T-cell (primary cell): ENCODE measurements around the gene KCNQ1OT1. TPM values are rescaled to one million over a fixed set of nuclear protein-coding genes. Genes with fewer than 3 reads are reported as not detected.

ENCODE experiments used
- ATAC-seq, 4 experiments: fragments of 200-7000 bp in 3 of 4; fragments of 150-1000 bp in 1 of 4; cut with Tn5 transposase; replicated peaks in 1 of 4; 1 replicate in 3 of 4; 2 replicates in 1 of 4; pipeline ENCODE4 v1.10.0; 2021; ENCODE audit warnings: moderate library complexity in 3 of 4, mild to moderate bottlenecking in 2 of 4, moderate number of reproducible peaks in 1 of 4
- CTCF ChIA-PET, 2 donors: fragments of 300-600 bp; sonication (Branson Sonifier 250); formaldehyde crosslinking; loops; one replicate each; lab custom pipeline; 2022; ENCODE audit warnings: antibody characterized with exemption in 2 of 2; lab: Charles Lee
- POLR2A ChIA-PET, 2 donors: fragments of 300-600 bp; sonication (Branson Sonifier 250); formaldehyde crosslinking; loops; one replicate each; lab custom pipeline; 2022; ENCODE audit warnings: antibody characterized with exemption in 2 of 2; lab: Charles Lee
- DNase-seq, 35 experiments: peaks; one replicate each; pipeline versions ENCODE4 v3.0.0 to v3.0.0-alpha.2; 2013 to 2023
- H3K27ac ChIP-seq: one replicate; pipeline ENCODE4 v1.5.1; 2013; ENCODE audit warnings: low read length
- H3K27me3 ChIP-seq, 2 experiments: replicated peaks in 1 of 2; 1 replicate in 1 of 2; 2 replicates in 1 of 2; pipeline versions ENCODE4 v1.6.1 to v1.7.0; 2013; ENCODE audit warnings: low read length in 1 of 2, mixed read lengths in 1 of 2; ENCODE audit not compliant: control insufficient read depth in 2 of 2, insufficient read depth in 2 of 2; ENCODE audit errors: extremely low read depth in 1 of 2
- H3K36me3 ChIP-seq, 2 donors: 1 replicate in 1 of 2; 2 replicates in 1 of 2; pipeline versions ENCODE4 v1.6.1 to v1.7.0; 2013; ENCODE audit warnings: low read length in 1 of 2; ENCODE audit not compliant: control insufficient read depth in 2 of 2, insufficient read depth in 1 of 2; ENCODE audit errors: extremely low read depth in 1 of 2
- H3K4me1 ChIP-seq, 2 experiments: 1 replicate in 1 of 2; 2 replicates in 1 of 2; pipeline versions ENCODE4 v1.6.1 to v1.7.0; 2013; ENCODE audit warnings: low read length in 2 of 2, mixed read lengths in 1 of 2; ENCODE audit not compliant: insufficient read depth in 2 of 2, control insufficient read depth in 1 of 2; ENCODE audit errors: extremely low read depth in 1 of 2
- H3K4me3 ChIP-seq, 2 donors: 1 replicate in 1 of 2; 2 replicates in 1 of 2; pipeline versions ENCODE4 v1.5.1 to v1.7.0; 2013; ENCODE audit warnings: mild to moderate bottlenecking in 2 of 2, low read length in 1 of 2, moderate library complexity in 1 of 2; ENCODE audit not compliant: control insufficient read depth in 1 of 2; ENCODE audit errors: extremely low read depth in 1 of 2
- H3K9me3 ChIP-seq: 2 replicates; pipeline ENCODE4 v1.7.0; 2013
- H3K27ac Mint-ChIP-seq, 2 donors: one replicate each; pipeline ENCODE4 v1.8.0; 2020 to 2021; ENCODE audit warnings: mild to moderate bottlenecking in 2 of 2, mixed read lengths in 2 of 2
- H3K27me3 Mint-ChIP-seq, 2 donors: one replicate each; pipeline ENCODE4 v1.8.0; 2021 to 2022; ENCODE audit warnings: mixed read lengths in 2 of 2
- H3K36me3 Mint-ChIP-seq: one replicate; pipeline ENCODE4 v1.8.0; 2021; ENCODE audit warnings: mixed read lengths
- H3K4me1 Mint-ChIP-seq, 3 donors: one replicate each; pipeline ENCODE4 v1.8.0; 2020 to 2022; ENCODE audit warnings: mixed read lengths in 3 of 3, mild to moderate bottlenecking in 1 of 3
- H3K4me3 Mint-ChIP-seq, 3 donors: one replicate each; pipeline ENCODE4 v1.8.0; 2020 to 2022; ENCODE audit warnings: mild to moderate bottlenecking in 3 of 3, mixed read lengths in 3 of 3, moderate library complexity in 3 of 3
- H3K9me3 Mint-ChIP-seq, 3 donors: one replicate each; pipeline ENCODE4 v1.8.0; 2020 to 2022; ENCODE audit warnings: mixed read lengths in 3 of 3
- WGBS: methylation state at CpG from one replicate; pipeline ENCODE4 v1.1.5; 2013; ENCODE audit warnings: missing lambda C conversion rate; ENCODE audit not compliant: insufficient coverage; 5-methylcytosine and 5-hydroxymethylcytosine counted together
- total RNA-seq, 35 experiments: library from RNA in 6 of 35; stranded (reverse) in 6 of 35; fragments of 120-200 nt in 1 of 35; gene quantifications; one replicate each; pipeline versions ENCODE4 v1.2.1 to v1.2.4 and lab custom pipeline; 2013 to 2026

KCNQ1OT1 gene
- total RNA-seq, 5 donors from 2014 or later (not counting 1 experiment from before 2014, with no cell fraction given) = 0.30 to 0.42 (median 0.35) TPM

DNA sequence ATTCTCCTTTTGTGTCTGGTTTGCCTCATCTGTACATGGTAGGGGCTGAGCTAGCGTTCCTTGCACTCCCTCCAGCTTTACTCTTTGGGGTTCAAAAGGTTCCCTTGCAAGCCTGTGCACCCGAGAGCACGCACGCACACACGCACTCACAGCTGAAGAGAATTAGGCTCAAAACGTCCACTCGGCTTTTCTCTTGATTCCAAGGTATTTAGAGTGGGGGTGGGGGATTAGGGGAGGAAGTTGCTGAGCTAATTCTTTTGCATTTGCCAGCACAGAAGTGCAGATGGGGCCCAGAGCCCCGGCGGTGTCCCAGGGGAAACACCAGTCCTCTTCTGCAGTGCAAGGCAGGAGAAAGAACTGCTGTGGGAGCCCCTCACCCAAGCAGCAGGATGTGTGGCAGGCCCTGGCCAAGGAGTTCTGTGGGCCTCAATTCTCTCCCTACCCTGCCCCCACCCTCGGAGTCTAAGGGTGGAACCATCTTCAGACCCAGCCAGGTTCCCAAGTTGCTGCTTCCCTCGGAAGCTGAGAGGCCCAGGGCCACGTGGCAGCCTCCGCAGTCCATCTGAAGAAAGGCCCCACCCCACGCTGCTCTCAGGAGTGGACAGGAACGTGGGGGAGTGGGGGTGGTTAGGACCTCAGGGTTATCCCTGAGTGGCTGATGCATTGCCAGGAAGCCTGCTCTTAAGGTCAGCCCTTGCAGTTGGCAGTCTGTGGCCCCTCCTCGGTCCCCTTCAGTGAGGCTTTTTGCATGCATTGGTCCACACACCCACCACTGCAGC lies 3.8 kb upstream of the KCNQ1OT1 start:
- Mint-ChIP-seq H3K4me1 (peaks cover 8 to 12% (median 9%) of the 10 kb centered on the region in 3 donors), H3K27ac (no peak overlapping the region), H3K4me3 (no peak overlapping the region), H3K27me3 (no peaks in the 10 kb centered on the region), H3K9me3 (peaks cover 0 to 6% (median 3%) of the 10 kb centered on the region in 3 donors), H3K36me3 (peaks cover 10% of the 10 kb centered on the region)
- peaks cover 0 to 16% of the 10 kb centered on the region in 2 experiments for H3K4me1 ChIP-seq
- H3K9me3 ChIP-seq = no peaks in the 10 kb centered on the region
- peaks cover 0 to 12% of the 10 kb centered on the region in 2 experiments for H3K27me3 ChIP-seq
- peaks cover 0 to 5% of the 10 kb centered on the region in 2 donors for H3K36me3 ChIP-seq
- ATAC-seq (no peak), DNase-seq (no peak)
- ChIA-PET CTCF (no interaction called here), POLR2A (no interaction called here)
- 64% methylated on average over 11 of the region's 16 CpGs for WGBS
- no peak overlapping the region for H3K4me3 ChIP-seq
- no peak overlapping the region for H3K27ac ChIP-seq

DNA sequence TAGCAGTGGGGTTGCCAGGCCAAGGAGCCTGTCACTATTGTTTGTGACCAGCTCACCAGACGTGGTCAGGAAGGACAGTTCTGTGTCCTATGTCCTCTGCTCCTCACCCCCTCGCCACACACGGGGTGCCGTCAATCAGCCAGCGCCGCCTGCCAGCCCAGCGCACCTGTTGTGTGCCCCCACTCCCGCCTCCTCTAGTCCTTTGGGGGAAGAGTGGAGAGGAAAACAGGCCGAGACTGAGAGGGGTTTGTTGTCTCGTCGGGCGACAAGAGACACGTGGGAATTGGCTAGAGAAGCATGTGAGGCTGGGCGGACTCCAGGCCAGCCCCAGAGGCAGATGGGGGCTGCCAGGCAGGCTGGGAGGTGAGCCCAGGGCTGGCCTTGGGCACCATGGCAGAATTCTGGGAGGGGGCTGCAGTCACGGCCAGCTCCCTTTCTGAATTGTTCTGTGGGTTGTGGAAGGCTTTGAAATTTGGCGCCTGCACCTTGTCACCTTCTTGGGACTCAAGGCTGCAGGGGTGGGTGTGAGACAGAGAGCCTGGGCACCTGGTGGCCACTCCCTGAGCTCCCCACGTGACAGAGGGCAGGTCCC lies 3.1 kb upstream of the KCNQ1OT1 start:
- Mint-ChIP-seq H3K27me3 (peaks cover 0 to 3% of the 10 kb centered on the region in 2 donors), H3K4me1 (peaks cover 13 to 17% (median 15%) of the 10 kb centered on the region in 3 donors), H3K27ac (no peak overlapping the region), H3K9me3 (peaks cover 0 to 6% (median 3%) of the 10 kb centered on the region in 3 donors), H3K36me3 (peaks cover 10% of the 10 kb centered on the region), H3K4me3 (no peak overlapping the region)
- no peak for ATAC-seq
- H3K27me3 ChIP-seq = peaks cover 0 to 12% of the 10 kb centered on the region in 2 experiments
- no peak overlapping the region for H3K4me3 ChIP-seq
- DNase-seq = no peak
- H3K36me3 ChIP-seq = no peaks in the 10 kb centered on the region
- no peak overlapping the region for H3K27ac ChIP-seq
- H3K9me3 ChIP-seq = no peaks in the 10 kb centered on the region
- 86% methylated on average over 10 of the region's 17 CpGs for WGBS
- POLR2A ChIA-PET = no interaction called here
- CTCF ChIA-PET = no interaction called here
- peaks cover 0 to 20% of the 10 kb centered on the region in 2 experiments for H3K4me1 ChIP-seq

DNA sequence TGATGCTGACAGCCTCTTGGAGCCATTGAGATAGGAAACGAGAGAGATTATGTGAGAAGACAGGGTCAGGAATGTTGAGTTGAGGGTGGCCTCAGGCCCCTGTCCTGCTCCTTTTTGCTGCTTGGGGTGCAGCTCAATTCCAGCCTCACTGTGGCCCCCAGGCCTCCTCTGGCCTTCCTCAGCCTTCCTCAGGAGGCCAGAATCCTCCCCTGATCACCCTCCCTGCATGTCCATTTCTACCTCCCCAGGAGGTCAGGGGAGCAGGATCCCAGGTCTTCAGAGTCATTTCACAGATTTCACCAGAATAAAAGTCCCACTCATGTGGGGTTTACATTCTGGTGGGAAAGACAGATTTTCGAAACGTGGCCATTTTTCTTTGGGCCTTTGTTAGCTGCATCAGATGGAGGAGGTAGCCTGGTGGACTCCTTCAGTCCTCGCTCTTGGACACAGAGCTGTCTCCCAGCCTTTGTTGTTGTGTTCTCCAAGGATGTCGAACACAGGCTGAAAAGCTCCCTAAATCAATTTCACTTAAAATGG lies 2.2 kb upstream of the KCNQ1OT1 start:
- Histone ChIP-seq H3K27me3 (peaks cover 0 to 12% of the 10 kb centered on the region in 2 experiments), H3K36me3 (no peaks in the 10 kb centered on the region), H3K27ac (no peak overlapping the region), H3K4me3 (no peak overlapping the region), H3K9me3 (no peaks in the 10 kb centered on the region), H3K4me1 (peaks cover 0 to 20% of the 10 kb centered on the region in 2 experiments)
- peak overlapping the region in 2 of 3 donors; percentile 63 to 78 for H3K4me3 Mint-ChIP-seq
- peaks cover 10% of the 10 kb centered on the region for H3K36me3 Mint-ChIP-seq
- H3K4me1 Mint-ChIP-seq = peaks cover 13 to 17% (median 15%) of the 10 kb centered on the region in 3 donors
- no peak for DNase-seq
- ChIA-PET CTCF (no interaction called here), POLR2A (no interaction called here)
- no peak overlapping the region for H3K27ac Mint-ChIP-seq
- peaks cover 0 to 6% (median 3%) of the 10 kb centered on the region in 3 donors for H3K9me3 Mint-ChIP-seq
- ATAC-seq = no peak
- no CpG with 5 or more reads among the region's 5 CpGs for WGBS
- peaks cover 0 to 3% of the 10 kb centered on the region in 2 donors for H3K27me3 Mint-ChIP-seq

DNA sequence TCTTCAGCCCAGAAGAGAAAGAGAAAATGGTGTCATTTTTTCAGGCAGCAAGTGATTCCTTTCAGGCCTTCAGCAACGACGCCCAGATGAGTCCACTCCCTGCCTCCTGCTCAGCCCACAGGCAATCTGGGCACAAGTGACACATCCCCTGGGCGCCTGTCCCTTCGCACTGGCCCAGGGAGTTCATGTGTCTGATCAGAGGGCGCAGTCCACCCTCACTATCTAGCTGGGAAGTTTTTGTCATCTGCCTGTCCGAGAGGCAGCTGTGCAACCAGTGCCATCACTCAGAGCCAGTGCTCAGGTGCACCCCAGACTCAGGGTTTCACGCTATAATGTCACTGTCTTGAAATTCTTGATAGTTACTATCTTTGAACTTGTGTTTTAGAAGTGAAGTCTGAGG lies 1.4 kb upstream of the KCNQ1OT1 start:
- 87% methylated on average over 7 of the region's 7 CpGs for WGBS
- no peak overlapping the region for H3K27ac Mint-ChIP-seq

DNA sequence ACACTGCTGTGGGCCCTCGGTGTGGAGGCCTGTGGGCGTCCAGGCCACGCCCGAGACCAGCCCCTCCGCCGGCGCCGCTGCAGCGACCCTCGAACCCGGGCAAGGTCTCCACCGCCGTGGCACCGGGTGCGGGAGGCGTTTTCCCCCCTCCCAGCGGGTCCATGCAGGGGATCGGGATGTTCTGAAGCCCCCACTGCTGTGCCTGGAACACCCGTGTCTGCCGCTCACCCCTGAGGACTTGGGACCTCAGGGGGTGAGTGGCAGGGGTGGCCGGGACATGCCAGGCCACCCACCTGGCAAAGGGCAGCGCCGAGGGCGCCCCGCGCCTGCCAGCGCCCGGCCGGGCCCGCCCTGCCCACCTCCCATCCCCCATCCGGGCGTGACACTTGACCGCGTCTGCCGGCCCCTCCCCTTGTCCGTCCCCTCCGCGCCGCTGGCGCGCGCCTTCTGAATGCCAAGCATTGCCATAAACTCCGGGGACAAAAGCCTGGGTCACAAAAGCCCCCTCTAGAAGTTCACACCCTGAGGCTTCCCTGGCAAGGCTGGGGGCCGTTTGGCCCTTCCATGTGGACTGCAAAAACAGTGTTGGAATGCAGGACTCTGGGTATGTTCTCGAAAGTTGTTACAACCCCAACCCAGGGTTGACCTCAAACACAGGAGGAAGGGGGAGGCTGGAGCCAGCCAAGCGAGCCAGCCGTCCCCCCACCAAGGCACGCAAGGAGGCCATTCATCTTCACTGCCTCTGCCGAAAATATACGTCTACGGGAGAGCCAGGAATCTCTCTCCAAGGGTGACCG lies 819 bp upstream of the KCNQ1OT1 start:
- Mint-ChIP-seq H3K9me3 (peaks cover 0 to under 1% (median under 1%) of the 10 kb centered on the region in 3 donors), H3K4me1 (peaks cover 13 to 17% (median 15%) of the 10 kb centered on the region in 3 donors), H3K27me3 (peaks cover 0 to 3% of the 10 kb centered on the region in 2 donors), H3K36me3 (peaks cover 13% of the 10 kb centered on the region), H3K4me3 (peak overlapping the region; percentile 75 to 78 (median 77)), H3K27ac (no peak overlapping the region)
- ChIA-PET CTCF (no interaction called here), POLR2A (no interaction called here)
- Histone ChIP-seq H3K36me3 (no peaks in the 10 kb centered on the region), H3K9me3 (no peaks in the 10 kb centered on the region), H3K4me1 (peaks cover 0 to 20% of the 10 kb centered on the region in 2 experiments), H3K4me3 (peak overlapping the region; percentile 44 to 50), H3K27ac (no peak overlapping the region), H3K27me3 (peaks cover 0 to 12% of the 10 kb centered on the region in 2 experiments)
- WGBS = 41% methylated on average over 40 of the region's 52 CpGs
- ATAC-seq (no peak), DNase-seq (peak in 3 of 35 experiments; percentile 3 to 25 (median 8))

More for the DNA sequence above, 1.4 kb upstream of the KCNQ1OT1 start:
- H3K27me3 Mint-ChIP-seq = peaks cover 0 to 3% of the 10 kb centered on the region in 2 donors
- DNase-seq (no peak), ATAC-seq (no peak)
- CTCF ChIA-PET = no interaction called here
- Histone ChIP-seq H3K9me3 (no peaks in the 10 kb centered on the region), H3K27me3 (peaks cover 0 to 12% of the 10 kb centered on the region in 2 experiments), H3K4me3 (no peak overlapping the region), H3K4me1 (peaks cover 0 to 20% of the 10 kb centered on the region in 2 experiments), H3K36me3 (no peaks in the 10 kb centered on the region), H3K27ac (no peak overlapping the region)
- POLR2A ChIA-PET = no interaction called here
- peaks cover 0 to 6% (median 3%) of the 10 kb centered on the region in 3 donors for H3K9me3 Mint-ChIP-seq
- H3K36me3 Mint-ChIP-seq = peaks cover 17% of the 10 kb centered on the region
- peak overlapping the region; percentile 63 to 78 (median 65) for H3K4me3 Mint-ChIP-seq
- peaks cover 13 to 17% (median 15%) of the 10 kb centered on the region in 3 donors for H3K4me1 Mint-ChIP-seq

DNA sequence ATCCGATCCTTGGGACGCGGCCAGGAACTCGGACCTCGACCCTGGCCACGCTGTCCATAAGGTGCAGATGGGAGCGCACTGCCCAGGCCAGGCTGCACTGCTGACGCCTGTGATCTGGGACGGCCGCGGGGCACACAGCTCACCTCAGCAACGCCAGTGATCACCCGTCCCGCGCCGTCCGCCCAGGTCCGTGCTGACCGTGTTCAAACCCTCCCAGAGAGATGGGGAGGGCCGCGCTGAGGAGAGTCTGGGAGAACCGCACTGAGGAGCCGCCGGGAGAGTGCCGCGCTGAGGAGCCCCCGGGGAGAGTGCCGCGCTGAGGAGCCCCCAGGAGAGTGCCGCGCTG lies 636 bp downstream of the KCNQ1OT1 start:
- peaks cover 8% of the 10 kb centered on the region for H3K36me3 Mint-ChIP-seq
- peak in 1 of 4 experiments; percentile 4 for ATAC-seq
- 43% methylated on average over 31 of the region's 31 CpGs for WGBS
- H3K4me3 Mint-ChIP-seq = peak overlapping the region; percentile 75 to 78 (median 77)
- CTCF ChIA-PET = no interaction called here
- no peaks in the 10 kb centered on the region for H3K9me3 Mint-ChIP-seq
- peaks cover 0 to 3% of the 10 kb centered on the region in 2 donors for H3K27me3 Mint-ChIP-seq
- DNase-seq = peak in 1 of 35 experiments; percentile 14
- POLR2A ChIA-PET = no interaction called here
- Histone ChIP-seq H3K4me1 (peaks cover 0 to 20% of the 10 kb centered on the region in 2 experiments), H3K27ac (no peak overlapping the region), H3K36me3 (no peaks in the 10 kb centered on the region), H3K9me3 (no peaks in the 10 kb centered on the region), H3K27me3 (peaks cover 0 to 9% of the 10 kb centered on the region in 2 experiments), H3K4me3 (peak overlapping the region; percentile 55 to 71)
- H3K27ac Mint-ChIP-seq = peak overlapping the region in 1 of 2 donors; percentile 44
- peaks cover 15 to 17% (median 15%) of the 10 kb centered on the region in 3 donors for H3K4me1 Mint-ChIP-seq
